AG04449 (cell line): ENCODE results near the gene NTN5.
"Not testable (repeated sequence)": the region's sequence is repeated elsewhere in the genome, so short reads cannot be mapped to it uniquely, and the experiment has no call there.

ENCODE experiments used
- CTCF ChIA-PET: fragments of 350-600 bp; formaldehyde crosslinking; extraction: SDS; loops from one replicate; lab custom pipeline; 2021; ENCODE audit warnings: antibody characterized with exemption; lab: Yijun Ruan, JAX
- POLR2A ChIA-PET: fragments of 400-600, 350-600 bp; formaldehyde crosslinking; extraction: SDS; loops from one replicate; lab custom pipeline; 2020; ENCODE audit warnings: antibody characterized with exemption, inconsistent platforms; lab: Yijun Ruan, JAX
- DNase-seq: peaks from one replicate; pipeline ENCODE4 v3.0.0-alpha.2; 2010; ENCODE audit warnings: low read depth, low spot score
- H3K4me3 ChIP-seq: 2 replicates; pipeline ENCODE4 v1.5.1; 2011; ENCODE audit warnings: low read depth, mild to moderate bottlenecking, control low read depth, low read length
- TF ChIP-seq, protein P1 (sequence below): IDR thresholded peaks from one replicate; pipeline ENCODE4 v1.5.1; 2011; ENCODE audit warnings: mild to moderate bottlenecking, moderate library complexity, low read length, control low read depth, inconsistent platforms; ENCODE audit not compliant: insufficient read depth; ENCODE audit errors: missing control alignments

NTN5 gene

DNA sequence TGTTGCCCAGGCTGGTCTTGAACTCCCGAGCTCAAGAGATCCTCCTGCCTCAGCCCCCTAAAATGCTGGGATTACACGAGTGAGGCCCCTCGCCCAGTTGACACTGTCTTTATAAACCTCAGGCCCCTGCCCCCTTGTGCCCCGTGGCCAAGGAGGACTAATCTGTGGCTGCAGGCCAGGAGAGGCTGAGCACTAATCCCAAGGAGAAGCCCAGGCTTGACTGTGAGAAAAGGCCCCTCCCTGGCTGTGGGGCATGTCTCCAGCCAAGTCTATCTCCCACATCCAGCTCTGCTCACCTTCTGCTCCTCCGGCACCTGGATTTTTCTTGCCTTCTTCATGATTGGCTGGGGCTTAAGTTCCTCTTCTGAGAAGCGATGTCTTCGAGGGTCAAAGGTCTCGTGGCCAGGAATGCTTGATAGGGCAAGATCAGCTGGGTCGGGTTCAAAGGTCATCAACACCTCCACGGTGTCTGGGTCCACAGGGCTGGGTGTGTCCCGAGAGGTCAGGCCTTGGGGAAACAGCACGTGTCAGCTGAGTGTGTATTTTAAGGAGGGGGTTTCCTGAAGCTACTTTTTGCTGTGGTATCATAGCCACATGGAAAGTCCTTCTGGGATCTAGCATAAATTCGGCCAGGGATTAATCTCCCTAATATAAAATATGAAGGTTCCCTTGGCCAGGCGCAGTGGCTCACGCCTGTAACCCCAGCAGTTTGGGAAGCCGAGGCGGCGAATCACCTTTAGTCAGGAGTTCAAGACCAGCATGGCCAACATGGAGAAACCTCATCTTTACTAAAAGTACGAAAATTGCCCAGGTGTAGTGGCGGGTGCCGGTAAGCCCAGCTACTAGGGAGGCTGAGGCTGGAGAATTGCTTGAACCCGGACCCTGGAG lies 39.4 kb downstream of the NTN5 start:
- TF ChIP-seq, protein P1, sequence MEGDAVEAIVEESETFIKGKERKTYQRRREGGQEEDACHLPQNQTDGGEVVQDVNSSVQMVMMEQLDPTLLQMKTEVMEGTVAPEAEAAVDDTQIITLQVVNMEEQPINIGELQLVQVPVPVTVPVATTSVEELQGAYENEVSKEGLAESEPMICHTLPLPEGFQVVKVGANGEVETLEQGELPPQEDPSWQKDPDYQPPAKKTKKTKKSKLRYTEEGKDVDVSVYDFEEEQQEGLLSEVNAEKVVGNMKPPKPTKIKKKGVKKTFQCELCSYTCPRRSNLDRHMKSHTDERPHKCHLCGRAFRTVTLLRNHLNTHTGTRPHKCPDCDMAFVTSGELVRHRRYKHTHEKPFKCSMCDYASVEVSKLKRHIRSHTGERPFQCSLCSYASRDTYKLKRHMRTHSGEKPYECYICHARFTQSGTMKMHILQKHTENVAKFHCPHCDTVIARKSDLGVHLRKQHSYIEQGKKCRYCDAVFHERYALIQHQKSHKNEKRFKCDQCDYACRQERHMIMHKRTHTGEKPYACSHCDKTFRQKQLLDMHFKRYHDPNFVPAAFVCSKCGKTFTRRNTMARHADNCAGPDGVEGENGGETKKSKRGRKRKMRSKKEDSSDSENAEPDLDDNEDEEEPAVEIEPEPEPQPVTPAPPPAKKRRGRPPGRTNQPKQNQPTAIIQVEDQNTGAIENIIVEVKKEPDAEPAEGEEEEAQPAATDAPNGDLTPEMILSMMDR = no peak
- POLR2A ChIA-PET = interaction anchor here (0.8 to 3.5 kb wide), 4 partner anchors 9 to 333 kb away, joined by 3 to 17 read pairs (median 10); partner anchors contain the start of genes RPL18 and SPHK2
- no peak for DNase-seq
- H3K4me3 ChIP-seq = no peak overlapping the region
- CTCF ChIA-PET = interaction anchor here (0.6 to 1.2 kb wide), 5 partner anchors 10 to 299 kb away, joined by 3 to 4 read pairs (median 3); no protein-coding TSS in a partner anchor

- no peak for DNase-seq
- CTCF ChIA-PET = interaction anchor here (0.9 to 1.2 kb wide), 4 partner anchors 43 to 298 kb away, joined by 3 to 4 read pairs (median 3); no protein-coding TSS in a partner anchor
- POLR2A ChIA-PET = interaction anchor here (0.9 to 3.5 kb wide), 3 partner anchors 9 to 16 kb away, joined by 5 to 17 read pairs (median 12); partner anchors contain the start of genes RPL18 and SPHK2
- TF ChIP-seq, protein P1 = no peak
- no peak overlapping the region for H3K4me3 ChIP-seq
These were observed 40.1 kb downstream of the NTN5 start for GRCh38 chr19:48632692-48633147.

GRCh38 chr19:48632286-48632685 lies 40.5 kb downstream of the NTN5 start:
- not testable (repeated sequence) for DNase-seq, H3K4me3 ChIP-seq
- ChIA-PET POLR2A (interaction anchor here (0.9 to 3.5 kb wide), 3 partner anchors 8 to 16 kb away, joined by 5 to 17 read pairs (median 12); partner anchors contain the start of genes RPL18 and SPHK2), CTCF (interaction anchor here (1.1 to 1.2 kb wide), 2 partner anchors 43 to 48 kb away, joined by 3 to 4 read pairs; no protein-coding TSS in a partner anchor)

DNA sequence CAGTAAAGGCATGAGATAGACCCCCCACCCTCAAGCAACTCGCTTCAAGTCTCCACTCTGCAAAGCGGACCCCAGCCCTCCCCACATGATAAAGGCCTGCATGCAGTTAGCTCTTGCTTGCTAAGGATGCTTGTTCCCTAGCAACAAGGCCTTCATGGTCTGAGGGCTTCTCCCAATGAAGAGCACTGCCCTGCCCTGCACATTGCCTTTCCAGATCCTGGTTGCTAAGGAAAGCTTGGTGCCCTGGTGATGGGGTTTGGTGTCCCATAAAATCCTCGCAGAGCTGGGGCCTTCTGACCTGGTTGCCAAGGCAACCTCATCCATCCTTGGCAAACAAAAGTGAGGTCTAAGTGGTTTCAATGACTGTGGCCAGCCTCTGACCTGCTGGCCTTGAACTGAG lies 41.6 kb downstream of the NTN5 start:
- TF ChIP-seq, protein P1 = no peak
- POLR2A ChIA-PET = interaction anchor here (1.2 to 3.5 kb wide), 2 partner anchors 12 to 363 kb away, joined by 3 to 12 read pairs; partner anchors contain the start of genes RPL18, RUVBL2 and SPHK2
- DNase-seq = no peak
- H3K4me3 ChIP-seq = no peak overlapping the region
- CTCF ChIA-PET = interaction anchor here (0.8 kb wide), 1 partner anchor 15 kb away, joined by 3 read pairs; the partner anchor contains the start of gene CA11

- DNase-seq = no peak
- no peak overlapping the region for H3K4me3 ChIP-seq
- ChIA-PET POLR2A (interaction anchor here (1.2 to 3.5 kb wide), 2 partner anchors 11 to 363 kb away, joined by 3 to 12 read pairs; partner anchors contain the start of genes RPL18, RUVBL2 and SPHK2), CTCF (interaction anchor here (0.6 kb wide), 1 partner anchor 229 kb away, joined by 3 read pairs; no protein-coding TSS in a partner anchor)
- TF ChIP-seq, protein P1 = no peak
These were observed 42.3 kb downstream of the NTN5 start for GRCh38 chr19:48630296-48631063.
